Epithelial cell of prostate (primary cell): ENCODE results near the gene PLSCR4.

Experiments used
- DNase-seq: peaks from one replicate; pipeline ENCODE4 v3.0.0-alpha.2; 2011; ENCODE audit warnings: low read depth, low spot score
- H3K27ac ChIP-seq: fragments of 450-650 bp; 2 replicates; pipeline ENCODE4 v1.5.1; 2017; ENCODE audit warnings: mild to moderate bottlenecking

Gene PLSCR4

GRCh38 chr3:146196789-146197188 is 54.1 kb downstream of the PLSCR4 start:
- no peak for DNase-seq
- H3K27ac ChIP-seq = no peak overlapping the region

DNA sequence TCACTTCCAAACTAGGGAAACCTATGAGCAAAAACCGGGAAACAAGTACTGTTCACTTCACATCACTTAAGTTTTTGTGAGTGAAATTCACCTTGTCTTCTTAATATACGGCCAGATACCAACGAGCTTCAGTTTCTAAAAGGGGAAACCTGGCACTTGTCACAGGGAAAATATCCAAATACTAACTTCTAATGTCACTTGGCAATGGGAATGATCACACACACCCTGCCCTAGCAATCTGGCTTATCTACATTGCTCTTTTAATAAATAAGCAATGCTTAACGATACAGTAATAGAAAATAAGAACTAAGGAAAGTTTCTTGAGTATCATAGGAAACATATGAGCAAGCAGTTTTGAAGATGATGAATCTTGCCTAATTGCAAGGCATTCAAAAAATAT is 55.3 kb downstream of the PLSCR4 start:
- no peak for DNase-seq
- H3K27ac ChIP-seq = no peak overlapping the region

DNA sequence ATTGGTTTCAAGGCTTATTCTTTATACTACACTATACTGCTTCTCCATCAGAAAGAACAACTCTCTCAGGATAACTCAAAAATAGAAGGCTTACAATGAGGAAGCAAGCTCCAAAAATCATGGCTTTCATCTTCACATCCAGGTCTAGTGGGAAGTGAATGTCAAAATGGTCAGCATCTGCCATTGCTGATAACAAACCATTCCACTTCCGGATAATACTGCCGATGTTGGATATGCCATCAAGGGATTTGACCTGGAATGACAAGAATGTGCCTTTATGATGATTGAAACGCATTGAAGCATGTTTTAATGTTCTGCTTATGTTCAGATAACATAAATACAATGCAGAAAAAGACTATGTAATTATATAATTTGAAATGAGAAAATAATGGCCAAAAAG is 55.9 kb downstream of the PLSCR4 start:
- no peak overlapping the region for H3K27ac ChIP-seq
- no peak for DNase-seq

DNA sequence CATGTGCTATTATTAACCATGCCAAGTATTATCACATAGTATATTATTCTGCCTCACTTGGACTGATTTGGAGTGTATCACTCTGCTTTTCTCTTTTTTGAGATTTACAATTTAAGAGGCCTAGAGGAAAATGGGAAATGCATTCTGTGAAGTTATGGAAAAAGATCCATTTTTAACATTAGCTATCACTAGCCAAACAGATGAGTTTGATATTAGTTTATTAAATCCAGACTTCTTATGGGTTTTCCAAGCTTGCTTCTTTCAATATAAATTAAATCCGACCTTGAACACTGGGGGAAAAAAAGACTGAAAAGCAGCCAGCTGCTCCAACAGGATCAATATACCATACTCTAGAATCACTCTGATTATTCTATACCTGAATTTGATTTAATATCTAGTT is 59.9 kb downstream of the PLSCR4 start:
- DNase-seq = no peak
- no peak overlapping the region for H3K27ac ChIP-seq

DNA sequence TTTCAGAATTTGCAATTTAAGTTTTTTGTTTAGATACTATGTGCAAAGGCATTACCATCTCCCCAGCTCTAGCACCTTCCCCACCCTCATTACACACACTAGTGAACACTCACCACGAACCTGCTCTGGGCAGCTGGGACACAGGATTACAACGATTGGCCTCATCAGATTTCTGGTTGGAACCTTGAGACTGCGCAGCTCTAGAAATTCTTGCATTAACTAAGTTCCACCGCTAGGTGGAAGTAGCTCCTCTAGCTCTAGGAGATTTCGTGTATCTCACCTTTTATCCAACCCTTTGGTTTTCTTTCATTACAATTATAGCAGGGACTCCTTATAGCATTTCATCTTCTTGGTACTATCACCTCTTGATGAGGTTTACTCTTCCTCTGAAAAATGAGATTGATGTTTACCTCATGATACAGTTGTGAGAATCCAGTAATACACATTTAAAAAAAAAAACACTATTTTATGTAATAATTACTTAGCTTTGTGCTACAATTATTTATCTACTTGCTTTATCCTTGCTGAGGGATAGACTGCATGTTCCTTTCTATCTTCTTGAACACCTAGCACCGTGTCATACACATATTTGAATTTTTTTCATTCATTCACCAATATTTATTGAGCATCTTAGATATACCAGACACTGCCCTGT is 61.3 kb downstream of the PLSCR4 start:
- no peak for DNase-seq
- no peak overlapping the region for H3K27ac ChIP-seq

- H3K27ac ChIP-seq = no peak overlapping the region
- no peak for DNase-seq
Observed at GRCh38 chr3:146187334-146187950, 63.5 kb downstream of the PLSCR4 start.

DNA sequence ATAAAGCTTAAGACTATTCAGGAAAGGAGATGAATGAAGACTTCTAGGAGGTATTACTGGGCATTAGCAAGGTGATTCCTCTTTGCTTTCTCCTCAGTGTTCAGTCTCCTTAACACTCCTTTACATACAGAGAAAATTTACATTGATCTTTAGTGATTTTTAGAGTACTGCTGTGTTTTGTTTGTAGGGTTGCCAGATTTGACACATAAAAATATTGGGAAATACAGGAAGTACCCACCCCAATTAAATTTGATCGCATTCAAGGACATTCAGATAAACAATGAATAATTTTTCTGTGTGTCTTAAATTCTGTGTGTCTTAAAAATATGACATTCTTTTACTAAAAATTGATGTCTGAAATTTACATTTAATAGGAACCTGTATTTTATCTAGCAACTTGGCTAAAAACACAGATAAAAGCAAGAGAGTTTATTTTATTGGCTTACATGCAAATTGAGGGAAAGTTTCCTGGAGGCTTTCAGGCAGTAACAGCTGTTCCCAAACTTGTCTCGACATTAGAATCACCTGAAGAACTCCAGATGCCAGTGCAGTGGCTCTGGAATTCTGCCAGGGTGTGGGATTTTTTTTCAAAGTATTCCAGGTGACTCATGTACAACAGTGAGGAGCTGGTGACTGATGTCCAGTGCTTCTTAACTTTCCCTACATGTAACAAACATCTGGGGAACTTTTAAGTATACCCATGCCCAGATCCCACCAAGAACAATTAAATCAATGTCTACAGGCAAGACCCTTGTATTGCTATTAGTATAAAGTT is 66.5 kb downstream of the PLSCR4 start:
- DNase-seq = peak; percentile 29
- no peak overlapping the region for H3K27ac ChIP-seq

DNA sequence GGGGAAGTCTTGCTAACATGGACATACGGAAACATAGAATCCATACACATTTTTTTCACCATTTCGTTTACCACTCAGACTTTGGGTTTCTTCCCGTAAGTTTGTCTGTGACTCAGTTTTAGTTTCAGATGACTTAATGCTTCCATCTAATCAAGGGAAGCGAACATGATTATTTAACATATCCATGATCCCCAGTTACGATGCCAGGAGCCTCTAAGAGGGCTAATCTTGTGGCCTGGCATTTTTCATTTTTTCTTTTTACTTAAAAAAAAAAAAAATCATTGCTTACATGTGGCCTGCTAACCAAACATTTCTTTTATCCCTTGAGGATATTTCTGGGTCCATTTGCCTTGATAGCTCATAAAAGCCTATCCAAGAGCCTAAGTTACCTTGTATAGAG is 69.7 kb downstream of the PLSCR4 start:
- no peak for DNase-seq
- no peak overlapping the region for H3K27ac ChIP-seq

DNA sequence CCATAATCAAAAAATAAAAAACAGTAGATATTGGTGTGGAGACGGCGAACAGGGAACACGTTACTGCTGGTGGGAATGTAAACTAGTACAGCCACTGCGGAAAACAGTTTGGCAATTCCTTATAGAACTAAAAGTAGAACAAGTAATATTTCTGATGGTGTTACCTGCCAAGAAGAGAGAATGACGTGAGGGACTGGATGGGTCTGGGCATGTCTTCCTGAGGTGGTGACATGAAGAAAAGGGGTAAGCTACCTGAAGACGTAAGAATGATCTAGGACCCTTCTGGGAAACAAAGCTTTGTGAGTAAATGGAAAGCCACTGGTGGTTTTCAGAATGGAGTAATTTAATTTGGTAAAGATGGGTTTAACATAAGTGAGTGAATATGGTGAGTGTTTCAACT is 70.5 kb downstream of the PLSCR4 start:
- no peak overlapping the region for H3K27ac ChIP-seq
- no peak for DNase-seq

DNA sequence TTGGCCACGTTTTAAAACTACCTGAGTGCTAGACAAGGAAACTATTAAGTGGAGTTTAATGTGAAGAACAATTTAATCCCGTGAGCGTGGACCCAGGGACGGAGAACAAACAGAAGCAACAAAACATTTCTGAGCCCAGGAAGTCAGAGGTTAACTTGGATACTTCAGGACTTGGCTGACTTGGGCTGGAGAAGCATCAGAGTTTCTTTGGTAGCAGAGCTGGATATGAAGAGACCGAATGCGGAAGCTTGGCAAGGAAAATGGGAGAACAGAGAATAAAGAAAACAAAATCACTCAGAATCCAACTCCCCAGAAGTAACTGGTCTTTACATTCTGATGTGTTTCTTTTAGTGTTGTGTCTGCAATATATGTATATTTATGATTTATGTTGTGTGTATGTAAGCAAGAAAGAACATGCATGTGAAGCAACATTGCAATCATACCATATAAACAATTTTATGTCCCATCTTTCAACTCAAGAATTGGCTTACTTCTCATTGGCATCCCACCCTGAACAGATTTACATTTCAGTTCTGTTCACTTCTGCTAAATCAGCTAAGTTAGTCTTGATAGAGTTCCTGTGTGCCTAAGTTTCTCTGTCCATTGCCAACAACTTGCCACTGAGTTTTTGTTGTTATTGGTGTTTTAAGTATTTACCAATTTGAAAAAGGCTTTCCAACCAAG is 72.8 kb downstream of the PLSCR4 start:
- DNase-seq = no peak

GRCh38 chr3:146177519-146177918 is 73.4 kb downstream of the PLSCR4 start:
- no peak for DNase-seq
- no peak overlapping the region for H3K27ac ChIP-seq

More for the DNA sequence above, 72.8 kb downstream of the PLSCR4 start:
- no peak overlapping the region for H3K27ac ChIP-seq

GRCh38 chr3:146177072-146177471 is 73.8 kb downstream of the PLSCR4 start:
- DNase-seq = no peak
- no peak overlapping the region for H3K27ac ChIP-seq

DNA sequence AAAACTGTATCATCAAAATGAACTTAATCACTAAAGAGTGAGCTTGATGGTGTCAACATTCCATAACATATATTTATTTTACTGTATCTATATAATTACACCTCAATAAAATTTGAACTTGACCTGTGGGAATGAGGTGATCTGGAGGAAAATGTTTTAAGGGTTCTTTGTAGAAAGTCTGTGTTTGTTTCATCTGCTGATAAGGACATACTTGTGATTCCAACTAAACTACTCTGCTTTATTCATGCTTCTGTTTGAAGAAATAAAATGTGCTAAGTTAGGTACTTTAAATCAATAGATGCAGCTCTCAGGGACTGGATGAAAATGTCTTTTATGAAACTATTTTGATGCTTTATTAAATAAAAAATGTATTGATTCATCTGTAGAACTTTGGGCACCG is 78.3 kb downstream of the PLSCR4 start:
- H3K27ac ChIP-seq = no peak overlapping the region
- DNase-seq = no peak

DNA sequence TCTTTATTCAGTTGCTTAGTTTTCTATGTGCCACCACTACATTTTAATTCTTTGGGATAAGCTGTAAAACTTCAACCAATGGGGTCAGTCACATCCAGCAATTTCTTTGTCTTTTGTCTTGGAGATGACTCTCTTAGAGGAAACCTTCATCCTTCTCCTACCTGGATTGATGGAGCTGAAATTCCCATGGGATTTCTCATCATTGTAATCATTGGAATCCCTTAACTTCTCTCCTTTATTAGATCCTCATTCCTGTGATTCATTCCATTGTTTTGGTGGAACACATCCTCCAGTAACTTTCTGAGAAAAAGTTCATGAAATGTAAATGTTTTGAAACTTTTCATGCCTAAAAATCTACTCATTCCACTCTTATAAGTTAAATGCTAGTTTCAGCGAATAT is 80.3 kb downstream of the PLSCR4 start:
- DNase-seq = no peak

GRCh38 chr3:146169891-146170290 is 81.0 kb downstream of the PLSCR4 start:
- H3K27ac ChIP-seq = no peak overlapping the region
- DNase-seq = no peak

More for the DNA sequence above, 80.3 kb downstream of the PLSCR4 start:
- no peak overlapping the region for H3K27ac ChIP-seq

- H3K27ac ChIP-seq = peak overlapping the region; percentile 76
- DNase-seq = no peak
Observed at GRCh38 chr3:146166826-146167225, 84.1 kb downstream of the PLSCR4 start.

- H3K27ac ChIP-seq = peak overlapping the region; percentile 76
- peak; percentile 41 for DNase-seq
Observed at GRCh38 chr3:146166415-146166821, 84.5 kb downstream of the PLSCR4 start.

DNA sequence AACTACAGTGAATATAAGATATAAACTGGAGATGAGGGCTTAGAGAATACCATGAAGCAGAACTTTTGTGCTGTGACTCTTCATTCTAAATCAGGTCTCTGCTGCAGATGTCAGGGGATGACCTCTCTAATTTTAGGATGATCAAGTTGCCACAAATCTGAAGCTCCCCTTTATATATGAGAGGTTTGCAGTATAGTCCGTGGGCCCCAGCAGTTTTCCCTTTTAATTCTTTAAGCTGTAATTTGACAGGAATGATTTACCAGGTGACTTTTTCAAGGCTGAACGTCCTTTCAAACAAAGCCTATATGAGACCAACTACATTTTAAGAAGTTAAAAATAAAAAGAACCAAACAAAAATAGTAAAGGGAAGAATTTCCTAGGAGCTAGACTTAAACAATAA is 85.0 kb downstream of the PLSCR4 start:
- H3K27ac ChIP-seq = peak overlapping the region; percentile 76

GRCh38 chr3:146164971-146165769 is 85.7 kb downstream of the PLSCR4 start:
- H3K27ac ChIP-seq = peak overlapping the region; percentile 76
- no peak for DNase-seq

More for the DNA sequence above, 85.0 kb downstream of the PLSCR4 start:
- DNase-seq = no peak

DNA sequence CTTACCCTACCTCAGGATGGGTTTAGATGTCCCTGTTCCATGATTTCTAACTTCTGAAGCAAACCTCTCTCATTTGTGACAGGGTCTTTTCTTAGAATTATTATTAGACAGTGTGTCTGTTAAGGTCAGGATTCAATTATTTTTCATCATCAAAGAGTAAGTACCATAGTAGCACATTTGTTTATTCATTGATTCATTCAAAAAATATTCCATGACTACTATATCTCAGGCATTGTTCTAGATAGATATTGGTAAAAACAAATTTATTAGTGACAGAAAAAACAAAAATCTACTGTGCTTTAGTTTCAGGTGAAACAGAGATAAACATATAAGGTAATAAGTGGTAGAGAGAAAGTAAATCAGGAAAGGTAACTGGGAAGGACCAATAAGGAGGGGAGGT is 86.4 kb downstream of the PLSCR4 start:
- peak overlapping the region; percentile 76 for H3K27ac ChIP-seq

More for the DNA sequence above, 86.4 kb downstream of the PLSCR4 start:
- no peak for DNase-seq
